SH-SY5Y (cell line): ENCODE results near the gene C1orf50.

Experiments used
- GATA2 ChIP-seq: IDR thresholded peaks from 2 replicates; pipeline ENCODE4 v1.6.1; 2011; ENCODE audit warnings: mild to moderate bottlenecking, low read depth, low read length
- GATA3 ChIP-seq: IDR thresholded peaks from 2 replicates; pipeline ENCODE4 v1.6.1; 2011; ENCODE audit warnings: low read depth, mild to moderate bottlenecking, low read length, moderate library complexity

GRCh38 chr1:42769811-42770210, 2.8 kb downstream of the C1orf50 start:
- no peak for TF ChIP-seq GATA3
- TF ChIP-seq GATA2, result no peak
